ENCODE results near the gene LPIN1. TPM values are rescaled to one million over a fixed set of nuclear protein-coding genes. Genes with fewer than 3 reads are reported as not detected.

Gene LPIN1
- total RNA-seq, 3 donors from 2014 or later: 78.6 to 106 (median 82.6) TPM

DNA sequence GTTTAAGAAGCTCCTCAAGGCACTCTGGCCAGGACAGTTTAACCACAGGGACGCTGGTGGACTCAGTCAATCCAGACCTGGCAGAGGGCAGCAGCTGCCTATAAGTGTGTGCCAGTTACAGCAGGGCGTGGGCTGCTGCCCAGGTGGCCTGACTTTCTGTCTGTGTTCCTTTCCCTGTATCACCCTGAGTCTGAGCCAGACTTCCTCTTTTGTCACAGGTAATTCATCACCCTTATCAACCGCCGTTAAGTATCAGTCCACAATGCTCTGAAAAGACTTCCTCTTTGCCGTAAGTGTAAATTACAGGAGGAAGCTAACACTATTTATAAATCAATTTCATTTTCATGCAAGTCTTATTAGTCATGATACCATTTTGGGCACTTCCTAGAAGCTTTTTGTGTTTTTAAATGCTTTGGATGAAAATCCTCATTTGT, 7.0 kb downstream of the LPIN1 start:
- no peaks in the 10 kb centered on the region for H3K27me3 ChIP-seq
- H3K4me3 ChIP-seq: peak overlapping the region in 1 of 3 donors; percentile 9
- peaks cover 10 to 35% of the 10 kb centered on the region in 2 donors for H3K4me1 ChIP-seq
- TF ChIP-seq POLR2A (IDR thresholded peaks at IDR 0.05) (no peak), POLR2AphosphoS5 (IDR thresholded peaks at IDR 0.05) (no peak)
- TF ChIP-seq, protein P1, sequence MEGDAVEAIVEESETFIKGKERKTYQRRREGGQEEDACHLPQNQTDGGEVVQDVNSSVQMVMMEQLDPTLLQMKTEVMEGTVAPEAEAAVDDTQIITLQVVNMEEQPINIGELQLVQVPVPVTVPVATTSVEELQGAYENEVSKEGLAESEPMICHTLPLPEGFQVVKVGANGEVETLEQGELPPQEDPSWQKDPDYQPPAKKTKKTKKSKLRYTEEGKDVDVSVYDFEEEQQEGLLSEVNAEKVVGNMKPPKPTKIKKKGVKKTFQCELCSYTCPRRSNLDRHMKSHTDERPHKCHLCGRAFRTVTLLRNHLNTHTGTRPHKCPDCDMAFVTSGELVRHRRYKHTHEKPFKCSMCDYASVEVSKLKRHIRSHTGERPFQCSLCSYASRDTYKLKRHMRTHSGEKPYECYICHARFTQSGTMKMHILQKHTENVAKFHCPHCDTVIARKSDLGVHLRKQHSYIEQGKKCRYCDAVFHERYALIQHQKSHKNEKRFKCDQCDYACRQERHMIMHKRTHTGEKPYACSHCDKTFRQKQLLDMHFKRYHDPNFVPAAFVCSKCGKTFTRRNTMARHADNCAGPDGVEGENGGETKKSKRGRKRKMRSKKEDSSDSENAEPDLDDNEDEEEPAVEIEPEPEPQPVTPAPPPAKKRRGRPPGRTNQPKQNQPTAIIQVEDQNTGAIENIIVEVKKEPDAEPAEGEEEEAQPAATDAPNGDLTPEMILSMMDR (IDR thresholded peaks at IDR 0.05): no peak
- peak in 1 of 2 donors; percentile 66 for DNase-seq (ENCODE audit: low spot score in 2 of 2)
- no peaks in the 10 kb centered on the region for H3K36me3 ChIP-seq
- peak overlapping the region; percentile 70 to 72 for H3K27ac ChIP-seq
- intact Hi-C loops (cut with DNase I; ENCODE audit: low total_unique reads): no loop called here
- H3K9me3 ChIP-seq: no peaks in the 10 kb centered on the region

DNA sequence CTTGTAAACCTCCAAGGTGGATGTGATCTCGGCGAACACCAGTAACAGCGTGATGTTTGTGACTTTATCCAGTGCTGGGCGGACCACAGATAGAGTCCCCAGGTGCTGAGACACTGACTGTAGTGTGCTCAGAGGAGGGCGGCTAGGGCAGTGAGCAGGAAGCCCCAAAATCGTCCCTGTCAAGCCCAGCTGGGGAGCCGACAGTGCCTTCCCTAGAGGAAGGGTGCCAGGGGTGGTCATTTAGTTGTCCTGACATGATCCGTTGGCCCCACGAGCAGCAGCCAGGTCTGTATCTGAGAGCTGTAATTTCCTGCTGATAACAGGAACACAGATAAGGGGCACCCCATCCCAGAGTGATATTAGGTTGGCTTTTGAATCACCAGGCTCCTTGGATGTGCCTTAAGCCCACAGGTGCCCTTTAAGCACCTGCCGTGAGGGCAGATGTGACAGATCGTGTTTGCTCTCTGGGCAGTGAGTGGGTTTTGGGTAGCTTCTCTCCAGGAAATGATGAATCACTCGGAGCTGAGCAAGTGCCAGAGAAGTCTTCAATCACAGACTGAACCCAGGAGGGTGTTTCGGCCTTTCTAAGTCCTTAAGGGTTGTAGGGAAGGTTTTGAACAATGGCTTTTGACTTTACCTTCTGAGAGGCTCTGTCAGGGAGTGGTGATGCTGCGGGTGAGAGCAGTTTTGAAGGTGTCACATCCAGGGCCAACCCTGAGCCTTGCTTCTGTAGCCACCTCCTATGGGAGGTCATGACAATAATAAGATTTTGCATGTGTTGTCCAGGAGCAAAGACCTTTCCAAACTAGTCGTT, 7.7 kb downstream of the LPIN1 start:
- Histone ChIP-seq H3K4me3 (peak overlapping the region in 1 of 3 donors; percentile 9), H3K27me3 (no peaks in the 10 kb centered on the region), H3K4me1 (peaks cover 10 to 31% of the 10 kb centered on the region in 2 donors), H3K9me3 (no peaks in the 10 kb centered on the region), H3K27ac (peak overlapping the region; percentile 70 to 72), H3K36me3 (no peaks in the 10 kb centered on the region)
- DNase-seq (ENCODE audit: low spot score in 2 of 2): no peak
- TF ChIP-seq, protein P1 (IDR thresholded peaks at IDR 0.05): no peak
- no peak for TF ChIP-seq POLR2A (IDR thresholded peaks at IDR 0.05)
- no peak for TF ChIP-seq POLR2AphosphoS5 (IDR thresholded peaks at IDR 0.05)
- intact Hi-C loops (cut with DNase I; ENCODE audit: low total_unique reads): no loop called here

DNA sequence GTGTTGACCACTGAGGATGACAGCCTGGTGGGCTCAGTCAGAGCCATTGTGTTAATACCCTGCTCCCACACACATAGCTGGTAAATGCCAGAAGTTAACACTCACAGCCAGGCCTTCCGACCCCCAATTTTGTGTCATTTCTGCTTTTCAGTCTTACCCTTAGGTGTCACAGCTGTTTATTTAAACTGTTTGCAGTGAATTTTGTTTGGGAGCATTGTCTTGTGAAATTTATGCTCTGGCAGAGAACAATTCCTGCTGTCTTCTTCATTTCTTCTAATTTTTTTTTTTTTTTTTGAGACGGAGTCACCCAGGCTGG, 8.2 kb downstream of the LPIN1 start:
- Histone ChIP-seq H3K36me3 (no peaks in the 10 kb centered on the region), H3K4me3 (no peak overlapping the region), H3K9me3 (no peaks in the 10 kb centered on the region), H3K27me3 (no peaks in the 10 kb centered on the region), H3K27ac (peak overlapping the region in 1 of 2 donors; percentile 72), H3K4me1 (peaks cover 10 to 25% of the 10 kb centered on the region in 2 donors)
- TF ChIP-seq POLR2A (IDR thresholded peaks at IDR 0.05): no peak
- TF ChIP-seq POLR2AphosphoS5 (IDR thresholded peaks at IDR 0.05): no peak
- TF ChIP-seq, protein P1 (IDR thresholded peaks at IDR 0.05): no peak
- DNase-seq (ENCODE audit: low spot score in 2 of 2): no peak
- intact Hi-C loops (cut with DNase I; ENCODE audit: low total_unique reads): loop anchor here (5.0 kb wide), 1 partner anchor 952 kb away; no protein-coding TSS in a partner anchor

DNA sequence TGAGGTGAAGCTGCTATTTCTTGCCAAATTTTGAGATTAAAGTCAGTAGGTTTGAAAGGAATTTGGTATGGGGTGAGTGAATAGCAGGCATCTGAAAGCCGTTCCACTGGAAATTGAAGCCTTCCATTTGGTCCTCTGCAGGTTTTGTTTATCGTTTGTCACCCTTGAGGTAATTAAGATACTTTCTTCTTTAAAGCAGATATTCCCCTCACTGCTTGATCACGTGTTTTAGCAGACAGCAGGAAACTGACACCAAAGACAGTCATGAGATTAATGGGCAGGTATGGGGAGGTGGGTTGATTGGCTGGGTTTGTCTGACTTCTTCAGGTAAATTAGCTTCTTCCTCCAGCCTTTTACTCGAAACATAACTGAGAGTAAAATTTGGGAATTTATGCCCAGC, 10.7 kb downstream of the LPIN1 start:
- no peak overlapping the region for H3K27ac ChIP-seq
- no peak for DNase-seq (ENCODE audit: low spot score in 2 of 2)
- peaks cover 8 to 15% of the 10 kb centered on the region in 2 donors for H3K4me1 ChIP-seq
- TF ChIP-seq POLR2A (IDR thresholded peaks at IDR 0.05): no peak
- TF ChIP-seq POLR2AphosphoS5 (IDR thresholded peaks at IDR 0.05): no peak
- TF ChIP-seq, protein P1 (IDR thresholded peaks at IDR 0.05): no peak
- no peaks in the 10 kb centered on the region for H3K36me3 ChIP-seq
- H3K4me3 ChIP-seq: no peak overlapping the region
- intact Hi-C loops (cut with DNase I; ENCODE audit: low total_unique reads): loop anchor here (5.0 kb wide), 1 partner anchor 955 kb away; no protein-coding TSS in a partner anchor
- H3K27me3 ChIP-seq: no peaks in the 10 kb centered on the region
- H3K9me3 ChIP-seq: no peaks in the 10 kb centered on the region

DNA sequence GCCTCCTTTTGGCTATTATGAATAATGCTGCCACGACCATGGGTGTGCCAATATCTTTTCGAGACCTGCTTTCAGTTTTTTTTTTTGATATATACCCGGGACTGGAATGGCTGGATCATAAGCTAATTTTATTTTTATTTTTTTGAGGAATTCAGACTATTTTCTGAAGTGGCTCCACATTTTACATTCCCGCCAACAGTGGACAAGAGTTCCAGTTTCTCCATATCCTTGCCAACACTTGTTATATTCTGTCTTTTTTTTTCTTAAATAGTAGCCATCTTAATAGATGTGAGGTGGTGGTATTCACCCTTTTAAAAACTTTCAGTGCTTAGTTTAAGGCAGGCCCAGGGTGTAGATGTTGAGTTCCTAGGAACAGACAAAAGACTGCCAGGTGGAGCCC, 11.8 kb downstream of the LPIN1 start:
- no peaks in the 10 kb centered on the region for H3K27me3 ChIP-seq
- TF ChIP-seq POLR2A (IDR thresholded peaks at IDR 0.05) (no peak), POLR2AphosphoS5 (IDR thresholded peaks at IDR 0.05) (no peak)
- TF ChIP-seq, protein P1 (IDR thresholded peaks at IDR 0.05): no peak
- no peaks in the 10 kb centered on the region for H3K36me3 ChIP-seq
- no peak overlapping the region for H3K4me3 ChIP-seq
- H3K4me1 ChIP-seq: peaks cover 8 to 12% of the 10 kb centered on the region in 2 donors
- no peak for DNase-seq (ENCODE audit: low spot score in 2 of 2)
- H3K27ac ChIP-seq: no peak overlapping the region
- intact Hi-C loops (cut with DNase I; ENCODE audit: low total_unique reads): loop anchor here (5.0 kb wide), 1 partner anchor 956 kb away; no protein-coding TSS in a partner anchor
- H3K9me3 ChIP-seq: no peaks in the 10 kb centered on the region

Data from breast epithelium (tissue), 4 donors.